Measurements from ENCODE around the gene NME7. TPM values are rescaled to one million over a fixed set of nuclear protein-coding genes. Genes with fewer than 3 reads are reported as not detected.

The NME7 gene
- total and polyA plus RNA-seq, 4 donors = 13.3 to 23.5 (median 17.7) TPM

DNA sequence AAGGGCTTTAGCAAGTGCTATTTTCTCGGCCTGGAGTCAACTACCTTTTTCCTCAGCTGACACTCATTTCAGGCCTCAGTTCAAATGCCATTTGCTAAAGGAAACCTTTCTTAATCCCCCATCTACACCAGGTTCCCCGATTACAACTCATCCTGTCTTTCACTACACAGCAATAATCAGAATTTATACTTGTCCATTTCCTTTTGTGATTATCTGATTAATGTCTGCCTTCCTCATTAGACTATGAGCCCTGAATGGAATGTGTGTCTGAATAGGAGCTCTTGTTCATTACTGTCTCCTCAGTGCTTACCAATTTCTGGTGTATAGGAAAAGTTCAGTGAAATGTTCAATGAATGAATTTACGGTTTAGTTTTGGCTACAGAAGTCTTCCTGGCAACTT is 224.3 kb downstream of the NME7 start:
- DNase-seq (no peak), ATAC-seq (ENCODE audit: low FRiP score) (no peak)
- intact Hi-C loops (cut with DNase I) = no loop called here
- Histone ChIP-seq H3K27ac (ENCODE audit: low read depth in 1 of 2, low read length in 2 of 2) (no peak overlapping the region), H3K27me3 (ENCODE audit: control insufficient read depth in 1 of 2, insufficient read depth in 2 of 2, low read length in 1 of 2) (no peaks in the 10 kb centered on the region), H3K4me3 (ENCODE audit: low read length in 2 of 2) (no peak overlapping the region), H3K4me1 (ENCODE audit: control insufficient read depth in 1 of 2, insufficient read depth in 2 of 2, low read length in 2 of 2) (no peaks in the 10 kb centered on the region), H3K36me3 (ENCODE audit: control insufficient read depth in 1 of 2, insufficient read depth in 2 of 2, low read length in 1 of 2) (no peaks in the 10 kb centered on the region), H3K9me3 (ENCODE audit: control insufficient read depth, low read length) (no peaks in the 10 kb centered on the region)
- 82 to 85% methylated on average over 3 of the region's 3 CpGs for WGBS, 2 donors

DNA sequence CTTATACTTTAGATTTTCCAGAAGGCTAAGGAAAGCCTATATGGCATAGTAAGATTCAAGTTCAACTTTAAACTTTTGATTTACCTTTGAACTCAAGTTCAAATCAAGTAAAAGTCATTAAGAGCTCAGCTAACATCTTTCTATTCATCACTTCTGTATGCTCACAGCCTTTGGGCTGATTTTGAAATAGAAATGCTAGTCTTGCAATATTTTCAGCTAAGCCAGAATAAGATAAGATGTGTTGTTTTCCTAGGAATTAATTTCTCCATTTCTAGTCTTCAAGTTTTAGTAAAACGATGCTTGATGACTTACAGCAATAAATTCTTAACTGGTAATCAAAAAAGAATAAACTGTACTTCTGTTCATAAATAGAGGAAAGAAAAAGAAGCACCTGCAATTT is 225.5 kb downstream of the NME7 start:
- intact Hi-C loops (cut with DNase I) = no loop called here
- Histone ChIP-seq H3K27me3 (ENCODE audit: control insufficient read depth in 1 of 2, insufficient read depth in 2 of 2, low read length in 1 of 2) (no peaks in the 10 kb centered on the region), H3K9me3 (ENCODE audit: control insufficient read depth, low read length) (no peaks in the 10 kb centered on the region), H3K27ac (ENCODE audit: low read depth in 1 of 2, low read length in 2 of 2) (no peak overlapping the region), H3K4me3 (ENCODE audit: low read length in 2 of 2) (no peak overlapping the region), H3K4me1 (ENCODE audit: control insufficient read depth in 1 of 2, insufficient read depth in 2 of 2, low read length in 2 of 2) (no peaks in the 10 kb centered on the region), H3K36me3 (ENCODE audit: control insufficient read depth in 1 of 2, insufficient read depth in 2 of 2, low read length in 1 of 2) (no peaks in the 10 kb centered on the region)
- WGBS, 2 donors = 29 to 84% methylated on average over 1 of the region's 1 CpG
- DNase-seq = no peak
- no peak for ATAC-seq (ENCODE audit: low FRiP score)

DNA sequence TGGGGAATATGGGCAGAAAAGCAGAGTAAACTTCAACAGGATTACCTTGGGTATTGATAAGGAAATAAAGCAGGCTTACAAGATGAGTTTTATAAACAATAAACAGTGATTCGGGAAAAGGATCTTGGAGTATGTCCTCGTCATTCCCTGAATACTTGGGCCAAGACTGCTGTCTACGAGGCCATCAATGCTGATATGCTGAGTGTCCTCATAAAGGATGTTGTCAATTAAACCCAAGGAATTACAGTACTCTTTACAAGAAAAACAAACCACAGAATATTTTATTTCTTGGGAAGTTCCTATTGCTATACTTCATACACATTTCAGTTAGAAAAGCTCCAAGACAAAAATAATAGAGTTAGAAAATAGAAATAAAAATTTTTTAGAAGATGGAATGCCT is 226.2 kb downstream of the NME7 start:
- intact Hi-C loops (cut with DNase I) = no loop called here
- DNase-seq (no peak), ATAC-seq (ENCODE audit: low FRiP score) (no peak)
- no peaks in the 10 kb centered on the region for H3K9me3 ChIP-seq (ENCODE audit: control insufficient read depth, low read length)
- H3K27ac ChIP-seq (ENCODE audit: low read depth in 1 of 2, low read length in 2 of 2) = no peak overlapping the region
- H3K4me3 ChIP-seq (ENCODE audit: low read length in 2 of 2) = no peak overlapping the region
- no peaks in the 10 kb centered on the region for H3K36me3 ChIP-seq (ENCODE audit: control insufficient read depth in 1 of 2, insufficient read depth in 2 of 2, low read length in 1 of 2)
- no peaks in the 10 kb centered on the region for H3K4me1 ChIP-seq (ENCODE audit: control insufficient read depth in 1 of 2, insufficient read depth in 2 of 2, low read length in 2 of 2)
- no peaks in the 10 kb centered on the region for H3K27me3 ChIP-seq (ENCODE audit: control insufficient read depth in 1 of 2, insufficient read depth in 2 of 2, low read length in 1 of 2)
- 88 to 92% methylated on average over 3 of the region's 3 CpGs for WGBS, 2 donors

DNA sequence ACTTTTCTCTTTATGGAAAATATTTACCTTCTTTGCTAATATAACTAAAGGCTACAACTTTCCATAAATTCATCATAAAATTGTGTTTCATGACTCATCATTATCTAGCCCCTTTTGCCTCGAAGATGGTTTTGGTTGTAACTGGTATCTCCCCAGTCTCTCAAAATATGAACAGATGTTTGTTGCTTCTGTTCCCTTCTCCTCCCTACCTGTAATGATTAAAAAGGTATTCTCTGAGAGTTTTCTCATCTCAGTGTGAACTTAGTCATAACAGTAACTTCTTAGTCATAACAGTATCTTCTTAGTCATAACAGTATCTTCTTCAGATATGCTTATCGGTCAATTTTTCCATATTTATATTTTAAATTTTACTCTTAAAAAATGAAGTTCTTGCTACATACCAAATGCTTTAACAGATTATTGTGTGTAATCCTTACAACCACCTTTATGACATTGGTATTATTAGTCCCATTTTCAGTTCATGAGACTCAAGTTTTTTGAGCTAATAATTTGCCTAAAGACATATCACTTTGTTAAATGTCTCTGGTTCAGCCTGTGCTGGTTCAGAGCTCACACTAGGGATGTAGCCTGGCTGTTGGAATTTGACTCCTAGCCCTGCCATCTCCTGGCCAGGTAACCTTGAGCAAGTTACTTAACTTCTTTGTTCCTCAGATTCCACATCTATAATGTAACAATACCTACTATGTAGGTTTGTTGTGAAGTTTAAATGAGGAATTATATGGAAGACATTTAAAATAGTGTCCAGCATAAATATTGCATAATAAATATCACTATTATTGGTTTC is 228.5 kb downstream of the NME7 start:
- Histone ChIP-seq H3K27me3 (ENCODE audit: control insufficient read depth in 1 of 2, insufficient read depth in 2 of 2, low read length in 1 of 2) (no peaks in the 10 kb centered on the region), H3K9me3 (ENCODE audit: control insufficient read depth, low read length) (no peaks in the 10 kb centered on the region), H3K36me3 (ENCODE audit: control insufficient read depth in 1 of 2, insufficient read depth in 2 of 2, low read length in 1 of 2) (no peaks in the 10 kb centered on the region), H3K27ac (ENCODE audit: low read depth in 1 of 2, low read length in 2 of 2) (no peak overlapping the region), H3K4me1 (ENCODE audit: control insufficient read depth in 1 of 2, insufficient read depth in 2 of 2, low read length in 2 of 2) (no peaks in the 10 kb centered on the region), H3K4me3 (ENCODE audit: low read length in 2 of 2) (no peak overlapping the region)
- intact Hi-C loops (cut with DNase I) = loop anchor here in 1 of 2 donors (10.0 kb wide), 1 partner anchor 534 kb away; no protein-coding TSS in a partner anchor
- DNase-seq (no peak), ATAC-seq (ENCODE audit: low FRiP score) (no peak)
- 96 to 97% methylated on average over 2 of the region's 2 CpGs for WGBS, 2 donors

DNA sequence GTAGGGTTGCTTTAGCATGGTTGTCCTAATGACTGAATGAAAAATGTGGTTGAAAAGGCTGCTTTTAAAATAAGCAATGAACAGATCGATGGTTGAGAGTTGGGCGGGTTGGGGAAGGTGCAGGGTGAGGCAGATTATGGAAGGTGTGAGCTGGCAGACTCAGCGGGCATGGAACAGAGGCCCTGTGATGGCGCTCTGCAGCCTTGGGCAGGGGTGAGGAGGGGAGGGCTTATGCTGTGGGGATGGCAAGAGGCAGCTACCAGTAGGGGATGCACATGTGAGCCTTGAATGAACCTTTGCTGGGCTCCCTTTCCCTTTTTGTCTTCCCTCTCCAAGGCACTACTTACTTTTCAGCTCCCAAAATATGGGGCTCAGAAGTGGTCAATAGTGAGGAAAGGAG is 230.2 kb downstream of the NME7 start:
- 95 to 99% methylated on average over 4 of the region's 4 CpGs for WGBS, 2 donors
- Histone ChIP-seq H3K4me1 (ENCODE audit: control insufficient read depth in 1 of 2, insufficient read depth in 2 of 2, low read length in 2 of 2) (no peaks in the 10 kb centered on the region), H3K27ac (ENCODE audit: low read depth in 1 of 2, low read length in 2 of 2) (no peak overlapping the region), H3K9me3 (ENCODE audit: control insufficient read depth, low read length) (no peaks in the 10 kb centered on the region), H3K27me3 (ENCODE audit: control insufficient read depth in 1 of 2, insufficient read depth in 2 of 2, low read length in 1 of 2) (no peaks in the 10 kb centered on the region), H3K4me3 (ENCODE audit: low read length in 2 of 2) (no peak overlapping the region), H3K36me3 (ENCODE audit: control insufficient read depth in 1 of 2, insufficient read depth in 2 of 2, low read length in 1 of 2) (no peaks in the 10 kb centered on the region)
- ATAC-seq (ENCODE audit: low FRiP score) (no peak), DNase-seq (no peak)
- intact Hi-C loops (cut with DNase I) = loop anchor here in 1 of 2 donors (10.0 kb wide), 1 partner anchor 533 kb away; no protein-coding TSS in a partner anchor

DNA sequence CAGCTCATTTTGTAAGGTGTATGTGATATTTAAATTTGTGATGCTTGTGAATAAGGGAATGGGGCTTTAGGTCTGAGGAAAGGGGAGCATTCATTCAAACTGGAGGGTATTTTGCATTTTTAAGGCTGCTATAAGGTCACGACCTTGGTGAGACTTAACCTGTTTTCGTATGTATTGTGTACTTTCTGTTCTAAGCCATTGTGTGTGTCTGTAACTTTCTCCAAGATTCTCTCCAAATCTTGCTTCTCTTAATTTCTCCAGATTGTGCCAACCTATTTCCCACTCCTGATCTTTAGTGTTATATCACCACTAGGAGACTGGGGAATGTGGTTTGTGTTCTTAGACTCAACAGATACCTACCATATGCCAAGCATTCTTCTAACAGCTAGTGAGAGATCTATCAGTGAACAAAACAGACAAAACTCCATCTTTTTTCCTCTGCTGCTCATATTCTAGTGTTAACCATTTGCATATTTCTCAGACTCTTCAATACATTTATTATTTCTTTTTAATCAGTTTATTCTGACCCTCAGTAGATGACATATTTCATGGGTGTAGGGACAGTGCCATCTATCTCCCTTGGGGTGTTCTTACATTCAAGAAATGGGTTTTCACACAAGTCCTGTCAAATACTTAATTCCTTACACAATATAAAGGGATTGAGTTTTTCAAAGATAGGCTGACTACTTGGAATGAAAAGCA is 233.6 kb downstream of the NME7 start:
- H3K27ac ChIP-seq (ENCODE audit: low read depth in 1 of 2, low read length in 2 of 2) = no peak overlapping the region
- intact Hi-C loops (cut with DNase I) = loop anchor here in 1 of 2 donors (10.0 kb wide), 1 partner anchor 529 kb away; no protein-coding TSS in a partner anchor
- WGBS, 2 donors = 88 to 89% methylated on average over 2 of the region's 2 CpGs
- no peaks in the 10 kb centered on the region for H3K9me3 ChIP-seq (ENCODE audit: control insufficient read depth, low read length)
- no peak for ATAC-seq (ENCODE audit: low FRiP score)
- no peaks in the 10 kb centered on the region for H3K27me3 ChIP-seq (ENCODE audit: control insufficient read depth in 1 of 2, insufficient read depth in 2 of 2, low read length in 1 of 2)
- peaks cover 0 to 1% of the 10 kb centered on the region in 2 donors for H3K36me3 ChIP-seq (ENCODE audit: control insufficient read depth in 1 of 2, insufficient read depth in 2 of 2, low read length in 1 of 2)
- no peak overlapping the region for H3K4me3 ChIP-seq (ENCODE audit: low read length in 2 of 2)
- DNase-seq = no peak
- H3K4me1 ChIP-seq (ENCODE audit: control insufficient read depth in 1 of 2, insufficient read depth in 2 of 2, low read length in 2 of 2) = peaks cover 4 to 5% of the 10 kb centered on the region in 2 donors

DNA sequence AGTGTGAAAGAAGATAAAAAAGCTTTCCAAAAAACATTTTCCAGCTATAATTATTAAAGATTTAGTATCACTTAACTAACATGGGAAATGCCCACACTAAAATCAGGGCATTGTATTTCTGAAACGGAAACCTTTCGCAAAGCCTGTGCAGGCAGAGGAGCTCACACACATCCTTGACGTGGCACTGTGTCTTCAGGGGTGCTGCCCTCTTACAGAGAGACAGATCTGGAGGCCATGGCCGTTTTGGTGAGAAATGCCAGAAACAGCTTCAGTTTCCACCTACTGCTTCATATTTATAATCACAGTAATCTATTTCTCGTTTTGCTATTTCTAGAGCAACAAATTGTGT is 234.4 kb downstream of the NME7 start:
- Histone ChIP-seq H3K4me3 (ENCODE audit: low read length in 2 of 2) (no peak overlapping the region), H3K27ac (ENCODE audit: low read depth in 1 of 2, low read length in 2 of 2) (no peak overlapping the region), H3K9me3 (ENCODE audit: control insufficient read depth, low read length) (no peaks in the 10 kb centered on the region), H3K27me3 (ENCODE audit: control insufficient read depth in 1 of 2, insufficient read depth in 2 of 2, low read length in 1 of 2) (no peaks in the 10 kb centered on the region), H3K36me3 (ENCODE audit: control insufficient read depth in 1 of 2, insufficient read depth in 2 of 2, low read length in 1 of 2) (peaks cover 0 to 1% of the 10 kb centered on the region in 2 donors), H3K4me1 (ENCODE audit: control insufficient read depth in 1 of 2, insufficient read depth in 2 of 2, low read length in 2 of 2) (peaks cover 4 to 5% of the 10 kb centered on the region in 2 donors)
- intact Hi-C loops (cut with DNase I) = loop anchor here in 1 of 2 donors (10.0 kb wide), 1 partner anchor 528 kb away; no protein-coding TSS in a partner anchor
- ATAC-seq (ENCODE audit: low FRiP score) (no peak), DNase-seq (no peak)
- WGBS, 2 donors = 79 to 87% methylated on average over 5 of the region's 5 CpGs

DNA sequence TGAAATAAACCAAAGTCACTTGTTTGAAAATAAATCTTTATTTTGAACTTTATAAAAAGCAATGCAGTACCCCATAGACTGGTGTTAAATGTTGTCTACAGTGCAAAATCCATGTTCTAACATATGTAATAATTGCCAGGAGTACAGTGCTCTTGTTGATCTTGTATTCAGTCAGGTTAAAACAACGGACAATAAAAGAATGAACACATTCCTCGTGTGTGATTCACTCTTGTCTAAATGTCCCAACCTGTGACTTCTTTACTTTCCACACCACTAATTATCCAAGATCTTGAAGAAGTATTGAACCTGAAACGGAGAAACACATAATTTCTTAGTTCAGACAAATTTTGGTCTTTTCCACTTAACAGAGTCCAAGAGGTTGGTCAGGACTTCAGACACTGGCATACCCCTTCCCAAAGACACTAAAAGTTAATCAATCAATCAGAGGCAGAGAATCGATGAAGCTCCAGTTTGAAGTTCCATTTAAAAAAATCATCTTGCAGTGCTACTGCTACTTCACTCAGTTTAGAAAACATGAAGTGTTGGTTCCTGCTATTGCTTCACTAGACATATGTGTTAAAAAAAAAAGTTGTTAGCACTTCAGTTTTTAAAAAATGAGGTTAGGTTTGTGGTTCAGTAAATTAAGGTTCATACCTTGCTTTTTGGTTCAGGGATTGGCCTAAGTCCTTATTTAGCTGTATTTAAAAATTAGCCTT is 234.9 kb downstream of the NME7 start:
- intact Hi-C loops (cut with DNase I) = loop anchor here in 1 of 2 donors (10.0 kb wide), 1 partner anchor 528 kb away; no protein-coding TSS in a partner anchor
- Histone ChIP-seq H3K36me3 (ENCODE audit: control insufficient read depth in 1 of 2, insufficient read depth in 2 of 2, low read length in 1 of 2) (peaks cover 0 to 1% of the 10 kb centered on the region in 2 donors), H3K27ac (ENCODE audit: low read depth in 1 of 2, low read length in 2 of 2) (no peak overlapping the region), H3K9me3 (ENCODE audit: control insufficient read depth, low read length) (no peaks in the 10 kb centered on the region), H3K4me1 (ENCODE audit: control insufficient read depth in 1 of 2, insufficient read depth in 2 of 2, low read length in 2 of 2) (peaks cover 4 to 5% of the 10 kb centered on the region in 2 donors), H3K27me3 (ENCODE audit: control insufficient read depth in 1 of 2, insufficient read depth in 2 of 2, low read length in 1 of 2) (no peaks in the 10 kb centered on the region), H3K4me3 (ENCODE audit: low read length in 2 of 2) (no peak overlapping the region)
- ATAC-seq (ENCODE audit: low FRiP score) = no peak
- no peak for DNase-seq
- WGBS, 2 donors = 77 to 92% methylated on average over 4 of the region's 4 CpGs

Measured in aorta (tissue), 5 donors.